HL-60 (cell line): ENCODE data around the gene FOXP1.

Source experiments
- DNase-seq, 2 experiments: peaks; one replicate each; pipeline ENCODE4 v3.0.0-alpha.2; 2010 to 2020; ENCODE audit warnings: low read depth in 1 of 2, low spot score in 1 of 2
- H3K27ac ChIP-seq: fragments of 250-450 bp; sonication (Bioruptor Pico); replicated peaks from 2 replicates; pipeline ENCODE4 v1.5.1; 2020; ENCODE audit warnings: mild to moderate bottlenecking, moderate library complexity
- H3K27me3 ChIP-seq: fragments of 250-450 bp; sonication (Bioruptor Pico); 2 replicates; pipeline ENCODE4 v1.5.1; 2021; ENCODE audit warnings: mild to moderate bottlenecking, moderate library complexity; ENCODE audit not compliant: insufficient read depth, poor library complexity, severe bottlenecking
- H3K4me3 ChIP-seq: replicated peaks from 2 replicates; pipeline ENCODE4 v1.5.1; 2011; ENCODE audit warnings: mild to moderate bottlenecking, control low read depth, low read length; ENCODE audit not compliant: insufficient read depth
- GABPA ChIP-seq: IDR thresholded peaks from 2 replicates; pipeline ENCODE4 v1.6.1; 2012; ENCODE audit warnings: low read depth
- POLR2AphosphoS5 ChIP-seq: IDR thresholded peaks from 2 replicates; pipeline ENCODE4 v1.6.1; 2012; ENCODE audit warnings: low read depth
- REST ChIP-seq: IDR thresholded peaks from 2 replicates; pipeline ENCODE4 v1.6.1; 2012; ENCODE audit warnings: low read depth; ENCODE audit not compliant: insufficient replicate concordance
- SPI1 ChIP-seq: IDR thresholded peaks from 2 replicates; pipeline ENCODE4 v1.6.1; 2012; ENCODE audit warnings: low read depth, mild to moderate bottlenecking, borderline replicate concordance
- TF ChIP-seq, protein P1 (sequence below): IDR thresholded peaks from one replicate; pipeline ENCODE4 v1.5.1; 2011; ENCODE audit warnings: low read length, control low read depth, inconsistent platforms; ENCODE audit not compliant: insufficient read depth

Gene FOXP1

GRCh38 chr3:71313844-71314243 lies 269.7 kb downstream of the FOXP1 start:
- DNase-seq, result no peak
- Histone ChIP-seq H3K27ac (no peak overlapping the region), H3K27me3 (no peaks in the 10 kb centered on the region), H3K4me3 (no peak overlapping the region)
- TF ChIP-seq SPI1 (no peak), REST (no peak), GABPA (no peak), POLR2AphosphoS5 (no peak)
- TF ChIP-seq, protein P1, sequence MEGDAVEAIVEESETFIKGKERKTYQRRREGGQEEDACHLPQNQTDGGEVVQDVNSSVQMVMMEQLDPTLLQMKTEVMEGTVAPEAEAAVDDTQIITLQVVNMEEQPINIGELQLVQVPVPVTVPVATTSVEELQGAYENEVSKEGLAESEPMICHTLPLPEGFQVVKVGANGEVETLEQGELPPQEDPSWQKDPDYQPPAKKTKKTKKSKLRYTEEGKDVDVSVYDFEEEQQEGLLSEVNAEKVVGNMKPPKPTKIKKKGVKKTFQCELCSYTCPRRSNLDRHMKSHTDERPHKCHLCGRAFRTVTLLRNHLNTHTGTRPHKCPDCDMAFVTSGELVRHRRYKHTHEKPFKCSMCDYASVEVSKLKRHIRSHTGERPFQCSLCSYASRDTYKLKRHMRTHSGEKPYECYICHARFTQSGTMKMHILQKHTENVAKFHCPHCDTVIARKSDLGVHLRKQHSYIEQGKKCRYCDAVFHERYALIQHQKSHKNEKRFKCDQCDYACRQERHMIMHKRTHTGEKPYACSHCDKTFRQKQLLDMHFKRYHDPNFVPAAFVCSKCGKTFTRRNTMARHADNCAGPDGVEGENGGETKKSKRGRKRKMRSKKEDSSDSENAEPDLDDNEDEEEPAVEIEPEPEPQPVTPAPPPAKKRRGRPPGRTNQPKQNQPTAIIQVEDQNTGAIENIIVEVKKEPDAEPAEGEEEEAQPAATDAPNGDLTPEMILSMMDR, result no peak

- TF ChIP-seq GABPA, result no peak
- TF ChIP-seq SPI1, result no peak
- TF ChIP-seq REST, result no peak
- TF ChIP-seq, protein P1, result no peak
- no peak for TF ChIP-seq POLR2AphosphoS5
- no peak for DNase-seq
- no peak overlapping the region for H3K27ac ChIP-seq
These were observed 271.1 kb downstream of the FOXP1 start for GRCh38 chr3:71312461-71312860.

GRCh38 chr3:71311661-71312046 lies 271.9 kb downstream of the FOXP1 start:
- DNase-seq, result no peak
- H3K4me3 ChIP-seq, result no peak overlapping the region
- no peak overlapping the region for H3K27ac ChIP-seq
- no peaks in the 10 kb centered on the region for H3K27me3 ChIP-seq
- TF ChIP-seq REST, result no peak
- no peak for TF ChIP-seq SPI1
- TF ChIP-seq GABPA, result no peak
- no peak for TF ChIP-seq POLR2AphosphoS5
- TF ChIP-seq, protein P1, result no peak

More at GRCh38 chr3:71312461-71312860, 271.1 kb downstream of the FOXP1 start:
- no peak overlapping the region for H3K4me3 ChIP-seq
- H3K27me3 ChIP-seq, result no peaks in the 10 kb centered on the region
